Measurements from ENCODE around the gene VPS13D.

The VPS13D gene

GRCh38 chr1:12186679-12186985 is 43.2 kb upstream of the VPS13D start:
- no peak overlapping the region for H3K27ac ChIP-seq (ENCODE audit: low read depth, low read length)
- H3K36me3 ChIP-seq (ENCODE audit: control insufficient read depth, insufficient read depth, low read length): no peaks in the 10 kb centered on the region
- H3K9ac ChIP-seq (ENCODE audit: low read depth, low read length): no peak overlapping the region
- H3K4me3 ChIP-seq (ENCODE audit: low read depth, low read length): no peak overlapping the region
- H3K27me3 ChIP-seq (ENCODE audit: control insufficient read depth, insufficient read depth, low read length): no peaks in the 10 kb centered on the region
- no peaks in the 10 kb centered on the region for H3K9me3 ChIP-seq (ENCODE audit: control insufficient read depth, insufficient read depth, low read length)
- H3K4me1 ChIP-seq (ENCODE audit: control insufficient read depth, insufficient read depth, low read length): peaks cover 12% of the 10 kb centered on the region; the same call in 1 of the 2 replicates

DNA sequence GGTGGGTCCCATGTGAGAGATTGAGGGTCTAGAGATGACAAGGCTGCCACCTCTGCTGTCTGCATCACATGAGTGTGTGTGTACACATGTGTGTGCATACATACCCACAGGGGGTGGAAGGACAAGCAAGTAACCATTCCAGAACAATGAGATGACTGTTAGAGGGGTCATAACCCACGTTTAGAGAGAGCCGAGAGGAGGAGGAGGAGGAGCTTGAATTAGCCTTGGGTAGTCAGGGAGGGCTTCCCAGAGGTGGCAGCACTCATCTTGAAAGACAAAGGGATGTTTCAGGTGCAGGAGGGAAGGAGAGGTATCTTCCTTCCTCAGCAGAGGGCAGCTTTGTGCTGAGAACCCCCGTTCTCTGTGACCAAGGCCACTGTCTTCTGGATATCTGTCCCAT is 41.7 kb upstream of the VPS13D start:
- no peak overlapping the region for H3K27ac ChIP-seq (ENCODE audit: low read depth, low read length)
- H3K4me1 ChIP-seq (ENCODE audit: control insufficient read depth, insufficient read depth, low read length): peaks cover 12% of the 10 kb centered on the region; the same call in 1 of the 2 replicates
- no peaks in the 10 kb centered on the region for H3K9me3 ChIP-seq (ENCODE audit: control insufficient read depth, insufficient read depth, low read length)
- no peaks in the 10 kb centered on the region for H3K36me3 ChIP-seq (ENCODE audit: control insufficient read depth, insufficient read depth, low read length)
- H3K4me3 ChIP-seq (ENCODE audit: low read depth, low read length): no peak overlapping the region
- H3K27me3 ChIP-seq (ENCODE audit: control insufficient read depth, insufficient read depth, low read length): no peaks in the 10 kb centered on the region
- H3K9ac ChIP-seq (ENCODE audit: low read depth, low read length): no peak overlapping the region

- Histone ChIP-seq H3K27me3 (ENCODE audit: control insufficient read depth, insufficient read depth, low read length) (no peaks in the 10 kb centered on the region), H3K9ac (ENCODE audit: low read depth, low read length) (no peak overlapping the region), H3K36me3 (ENCODE audit: control insufficient read depth, insufficient read depth, low read length) (no peaks in the 10 kb centered on the region), H3K4me3 (ENCODE audit: low read depth, low read length) (no peak overlapping the region), H3K27ac (ENCODE audit: low read depth, low read length) (no peak overlapping the region), H3K9me3 (ENCODE audit: control insufficient read depth, insufficient read depth, low read length) (no peaks in the 10 kb centered on the region), H3K4me1 (ENCODE audit: control insufficient read depth, insufficient read depth, low read length) (peaks cover 12% of the 10 kb centered on the region; the same call in 1 of the 2 replicates)
Observed at GRCh38 chr1:12188657-12189327, 41.0 kb upstream of the VPS13D start.

DNA sequence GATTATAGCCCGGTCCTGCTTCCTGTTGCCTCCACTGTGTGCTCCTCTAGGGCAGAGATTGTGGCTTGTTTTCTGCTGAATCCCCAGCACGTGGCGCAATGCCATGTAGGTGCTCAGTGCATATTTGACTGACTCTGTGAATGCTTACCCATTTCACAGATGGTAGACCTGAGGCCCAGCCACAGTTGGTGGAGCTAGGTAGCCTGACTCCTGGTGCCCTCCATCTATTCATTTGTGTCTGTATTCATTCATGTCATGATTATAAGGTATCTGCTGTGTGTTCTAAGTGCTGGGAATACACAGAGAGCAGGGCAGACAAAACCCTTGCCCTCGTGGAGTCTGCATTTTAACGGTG is 40.5 kb upstream of the VPS13D start:
- Histone ChIP-seq H3K9ac (ENCODE audit: low read depth, low read length) (no peak overlapping the region), H3K27me3 (ENCODE audit: control insufficient read depth, insufficient read depth, low read length) (no peaks in the 10 kb centered on the region), H3K36me3 (ENCODE audit: control insufficient read depth, insufficient read depth, low read length) (no peaks in the 10 kb centered on the region), H3K27ac (ENCODE audit: low read depth, low read length) (no peak overlapping the region), H3K4me1 (ENCODE audit: control insufficient read depth, insufficient read depth, low read length) (peaks cover 8% of the 10 kb centered on the region; the same call in 1 of the 2 replicates), H3K9me3 (ENCODE audit: control insufficient read depth, insufficient read depth, low read length) (no peaks in the 10 kb centered on the region), H3K4me3 (ENCODE audit: low read depth, low read length) (no peak overlapping the region)

- no peaks in the 10 kb centered on the region for H3K27me3 ChIP-seq (ENCODE audit: control insufficient read depth, insufficient read depth, low read length)
- H3K36me3 ChIP-seq (ENCODE audit: control insufficient read depth, insufficient read depth, low read length): no peaks in the 10 kb centered on the region
- H3K4me3 ChIP-seq (ENCODE audit: low read depth, low read length): no peak overlapping the region
- H3K27ac ChIP-seq (ENCODE audit: low read depth, low read length): no peak overlapping the region
- H3K4me1 ChIP-seq (ENCODE audit: control insufficient read depth, insufficient read depth, low read length): 0 out of 2 replicates have a peak, but pooled peaks cover 7% of the 10 kb centered on the region
- no peaks in the 10 kb centered on the region for H3K9me3 ChIP-seq (ENCODE audit: control insufficient read depth, insufficient read depth, low read length)
- H3K9ac ChIP-seq (ENCODE audit: low read depth, low read length): no peak overlapping the region
Observed at GRCh38 chr1:12191242-12192032, 38.4 kb upstream of the VPS13D start.

DNA sequence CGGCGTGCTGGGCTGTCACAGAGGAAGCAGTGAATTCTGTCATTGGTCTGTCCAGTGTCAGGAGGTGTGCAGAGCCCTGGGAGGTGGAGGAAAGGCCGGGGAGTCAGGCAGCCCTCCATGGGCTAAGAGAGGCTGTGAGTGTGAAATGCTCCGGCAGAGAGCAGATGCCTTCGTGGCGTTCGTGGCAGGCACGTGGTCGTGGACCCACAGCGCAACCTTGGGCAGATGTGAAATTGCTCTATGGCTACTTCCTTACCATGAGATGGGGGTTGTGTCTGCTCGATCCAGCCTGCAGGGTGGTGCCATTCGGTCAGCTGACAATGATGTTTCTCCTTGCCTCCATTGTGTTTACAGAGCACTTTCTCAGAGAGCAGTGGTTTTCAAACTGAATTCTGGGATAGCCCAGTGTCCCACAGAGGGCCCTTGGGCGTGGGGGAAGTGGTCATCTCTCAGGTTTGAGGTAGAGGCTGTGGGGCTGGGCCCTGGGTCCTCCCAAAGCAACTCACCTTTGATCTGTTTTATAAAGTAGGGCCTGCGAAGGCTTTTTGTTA is 35.1 kb upstream of the VPS13D start:
- Histone ChIP-seq H3K4me1 (ENCODE audit: control insufficient read depth, insufficient read depth, low read length) (0 out of 2 replicates have a peak, but pooled peaks cover 3% of the 10 kb centered on the region), H3K4me3 (ENCODE audit: low read depth, low read length) (no peak overlapping the region), H3K9ac (ENCODE audit: low read depth, low read length) (no peak overlapping the region), H3K9me3 (ENCODE audit: control insufficient read depth, insufficient read depth, low read length) (no peaks in the 10 kb centered on the region), H3K27ac (ENCODE audit: low read depth, low read length) (no peak overlapping the region), H3K36me3 (ENCODE audit: control insufficient read depth, insufficient read depth, low read length) (no peaks in the 10 kb centered on the region), H3K27me3 (ENCODE audit: control insufficient read depth, insufficient read depth, low read length) (no peaks in the 10 kb centered on the region)

DNA sequence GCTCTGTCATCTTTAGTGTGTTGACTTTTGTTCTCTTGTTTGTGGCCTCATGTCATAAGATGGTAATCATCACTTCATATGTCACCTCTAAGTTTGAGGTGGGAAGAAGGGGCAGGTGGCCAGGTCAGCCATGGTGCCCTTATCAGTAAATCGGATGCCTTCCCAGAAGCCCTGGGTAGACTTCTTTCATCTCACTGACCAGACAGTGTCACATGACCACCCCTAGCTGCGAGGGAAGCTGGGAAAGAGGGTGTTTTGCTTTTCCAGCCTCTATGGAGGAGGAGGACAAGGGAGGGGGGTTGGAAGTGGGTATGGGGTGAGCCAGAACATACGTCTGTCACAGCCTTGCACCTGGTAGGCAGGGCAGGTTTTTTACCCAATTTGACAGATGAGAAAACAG is 34.4 kb upstream of the VPS13D start:
- H3K27ac ChIP-seq (ENCODE audit: low read depth, low read length): no peak overlapping the region
- no peaks in the 10 kb centered on the region for H3K27me3 ChIP-seq (ENCODE audit: control insufficient read depth, insufficient read depth, low read length)
- no peaks in the 10 kb centered on the region for H3K36me3 ChIP-seq (ENCODE audit: control insufficient read depth, insufficient read depth, low read length)
- 0 out of 2 replicates have a peak, but pooled peaks cover 3% of the 10 kb centered on the region for H3K4me1 ChIP-seq (ENCODE audit: control insufficient read depth, insufficient read depth, low read length)
- H3K9me3 ChIP-seq (ENCODE audit: control insufficient read depth, insufficient read depth, low read length): no peaks in the 10 kb centered on the region
- no peak overlapping the region for H3K9ac ChIP-seq (ENCODE audit: low read depth, low read length)
- no peak overlapping the region for H3K4me3 ChIP-seq (ENCODE audit: low read depth, low read length)

DNA sequence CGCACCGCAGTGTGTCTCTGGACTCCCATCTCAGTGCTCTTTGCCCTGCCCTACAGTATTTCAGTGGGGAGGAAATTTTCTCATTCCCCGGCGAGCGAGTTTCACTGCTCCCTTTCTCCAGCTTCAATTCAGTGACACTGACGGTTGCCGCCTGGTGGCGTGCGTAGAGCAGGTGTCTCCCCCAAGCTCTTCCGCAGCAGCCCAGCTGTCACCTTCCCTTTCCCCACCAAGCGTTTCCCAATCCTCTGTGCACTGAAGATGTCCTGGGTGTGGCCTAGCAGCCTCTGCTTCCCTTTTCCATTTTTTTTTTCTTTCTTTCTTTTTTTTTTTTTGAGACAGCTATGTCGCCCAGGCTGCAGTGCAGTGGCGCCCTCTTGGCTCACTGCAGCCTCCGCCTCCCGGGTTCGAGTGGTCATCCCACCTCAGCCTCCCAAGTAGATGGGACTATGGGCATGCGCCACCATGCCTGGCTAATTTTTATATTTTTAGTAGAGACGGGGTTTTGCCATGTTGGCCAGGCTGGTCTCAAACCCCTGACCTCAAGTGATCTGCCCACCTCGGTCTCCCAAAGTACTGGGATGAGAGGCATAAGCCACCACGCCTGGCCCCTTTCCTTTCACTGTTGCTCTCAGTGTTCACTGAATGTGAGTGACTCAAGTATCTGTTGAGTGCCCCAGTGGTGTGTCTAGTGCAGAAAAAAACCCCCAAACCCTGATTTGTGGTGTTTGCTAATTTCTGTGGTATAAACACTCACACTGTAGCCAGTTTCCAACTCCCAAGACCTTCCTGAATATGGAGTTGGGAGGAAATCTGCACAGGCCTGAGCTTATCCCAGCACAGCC is 33.0 kb upstream of the VPS13D start:
- no peak overlapping the region for H3K4me3 ChIP-seq (ENCODE audit: low read depth, low read length)
- no peak overlapping the region for H3K27ac ChIP-seq (ENCODE audit: low read depth, low read length)
- H3K9ac ChIP-seq (ENCODE audit: low read depth, low read length): no peak overlapping the region
- H3K27me3 ChIP-seq (ENCODE audit: control insufficient read depth, insufficient read depth, low read length): no peaks in the 10 kb centered on the region
- no peaks in the 10 kb centered on the region for H3K36me3 ChIP-seq (ENCODE audit: control insufficient read depth, insufficient read depth, low read length)
- 0 out of 2 replicates have a peak, but pooled peaks cover 3% of the 10 kb centered on the region for H3K4me1 ChIP-seq (ENCODE audit: control insufficient read depth, insufficient read depth, low read length)
- H3K9me3 ChIP-seq (ENCODE audit: control insufficient read depth, insufficient read depth, low read length): no peaks in the 10 kb centered on the region

DNA sequence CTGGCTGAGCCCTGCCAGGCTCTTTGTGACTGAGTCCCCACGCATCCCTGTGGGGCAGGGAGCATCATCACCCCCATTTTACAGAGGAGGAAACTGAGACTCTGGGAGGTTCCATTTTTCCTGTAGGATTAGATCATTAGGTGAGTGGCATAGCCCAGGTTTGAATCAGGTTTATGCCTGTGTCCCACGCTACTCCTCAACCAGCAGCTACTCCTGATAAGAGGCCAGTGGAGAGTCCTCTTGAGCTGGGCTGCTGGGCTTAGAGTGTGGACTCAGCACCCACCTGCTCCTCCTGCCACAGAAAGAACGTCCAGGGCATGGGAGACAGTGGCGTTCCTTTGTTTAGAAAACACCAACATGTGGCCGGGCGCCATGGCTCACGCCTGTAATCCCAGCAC is 32.3 kb upstream of the VPS13D start:
- H3K27ac ChIP-seq (ENCODE audit: low read depth, low read length): no peak overlapping the region
- H3K4me1 ChIP-seq (ENCODE audit: control insufficient read depth, insufficient read depth, low read length): peaks cover 7% of the 10 kb centered on the region; the same call in 1 of the 2 replicates
- no peaks in the 10 kb centered on the region for H3K27me3 ChIP-seq (ENCODE audit: control insufficient read depth, insufficient read depth, low read length)
- no peak overlapping the region for H3K4me3 ChIP-seq (ENCODE audit: low read depth, low read length)
- H3K9me3 ChIP-seq (ENCODE audit: control insufficient read depth, insufficient read depth, low read length): no peaks in the 10 kb centered on the region
- no peaks in the 10 kb centered on the region for H3K36me3 ChIP-seq (ENCODE audit: control insufficient read depth, insufficient read depth, low read length)
- H3K9ac ChIP-seq (ENCODE audit: low read depth, low read length): no peak overlapping the region

DNA sequence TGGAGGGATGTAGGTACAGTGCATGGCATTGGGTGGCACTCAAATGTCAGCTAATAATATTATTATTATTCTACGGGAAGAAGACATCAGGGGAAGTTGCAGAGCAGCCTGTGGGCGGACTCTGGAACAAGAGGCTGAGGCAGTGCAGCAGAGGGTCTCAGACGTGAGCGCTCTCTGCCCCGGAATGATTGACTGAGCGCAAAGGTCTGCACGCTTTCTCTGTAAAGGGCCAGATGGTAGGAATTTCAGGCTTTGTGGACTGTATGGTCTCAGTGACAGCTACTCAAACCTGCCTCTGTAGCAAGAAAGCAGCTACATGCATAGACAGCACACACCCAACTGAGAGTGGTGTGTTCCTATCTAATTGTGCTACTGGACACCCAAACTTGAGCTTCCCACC is 29.6 kb upstream of the VPS13D start:
- Histone ChIP-seq H3K36me3 (ENCODE audit: control insufficient read depth, insufficient read depth, low read length) (no peaks in the 10 kb centered on the region), H3K9ac (ENCODE audit: low read depth, low read length) (no peak overlapping the region), H3K9me3 (ENCODE audit: control insufficient read depth, insufficient read depth, low read length) (no peaks in the 10 kb centered on the region), H3K27me3 (ENCODE audit: control insufficient read depth, insufficient read depth, low read length) (no peaks in the 10 kb centered on the region), H3K4me1 (ENCODE audit: control insufficient read depth, insufficient read depth, low read length) (peaks cover 10% of the 10 kb centered on the region; the same call in 1 of the 2 replicates), H3K27ac (ENCODE audit: low read depth, low read length) (no peak overlapping the region), H3K4me3 (ENCODE audit: low read depth, low read length) (no peak overlapping the region)
